ENCODE measurements around the gene PROCA1. TPM values are rescaled to one million over a fixed set of nuclear protein-coding genes. Genes with fewer than 3 reads are reported as not detected.
"Not testable (repeated sequence)": the region's sequence is repeated elsewhere in the genome, so short reads cannot be mapped to it uniquely, and the experiment has no call there.

The PROCA1 gene
- polyA plus RNA-seq, 4 donors = 4.5 to 7.8 (median 7.3) TPM

- DNase-seq (ENCODE audit: low read depth in 4 of 4, low spot score in 3 of 4) = no peak
Observed at GRCh38 chr17:28744104-28744971, 32.6 kb upstream of the PROCA1 start.

GRCh38 chr17:28743243-28744103 lies 31.8 kb upstream of the PROCA1 start, which contains the start of gene TRAF4:
TSS of gene TRAF4 (plus strand) at chr17:28744011. CDS start at chr17:28744113, 102 bp downstream.
- peak in 3 of 4 donors; percentile 46 to 79 (median 76) for DNase-seq (ENCODE audit: low read depth in 4 of 4, low spot score in 3 of 4)

- DNase-seq (ENCODE audit: low read depth in 4 of 4, low spot score in 3 of 4) = no peak
Observed at GRCh38 chr17:28741358-28742349, 30.0 kb upstream of the PROCA1 start.

- DNase-seq (ENCODE audit: low read depth in 4 of 4, low spot score in 3 of 4) = no peak
Observed at GRCh38 chr17:28740406-28741357, 29.0 kb upstream of the PROCA1 start.

- no peak for DNase-seq (ENCODE audit: low read depth in 4 of 4, low spot score in 3 of 4)
Observed at GRCh38 chr17:28738680-28739384, 27.1 kb upstream of the PROCA1 start.

GRCh38 chr17:28737770-28738679 lies 26.3 kb upstream of the PROCA1 start:
- DNase-seq (ENCODE audit: low read depth in 4 of 4, low spot score in 3 of 4) = no peak

- no peak for DNase-seq (ENCODE audit: low read depth in 4 of 4, low spot score in 3 of 4)
Observed at GRCh38 chr17:28737316-28737715, 25.6 kb upstream of the PROCA1 start.

- DNase-seq (ENCODE audit: low read depth in 4 of 4, low spot score in 3 of 4) = not testable (repeated sequence)
Observed at GRCh38 chr17:28735913-28736769, 24.5 kb upstream of the PROCA1 start.

GRCh38 chr17:28735242-28735722 lies 23.6 kb upstream of the PROCA1 start:
- no peak for DNase-seq (ENCODE audit: low read depth in 4 of 4, low spot score in 3 of 4)

GRCh38 chr17:28734712-28735241 lies 23.1 kb upstream of the PROCA1 start:
- no peak for DNase-seq (ENCODE audit: low read depth in 4 of 4, low spot score in 3 of 4)

GRCh38 chr17:28733346-28733745 lies 21.7 kb upstream of the PROCA1 start:
- DNase-seq (ENCODE audit: low read depth in 4 of 4, low spot score in 3 of 4) = no peak

- DNase-seq (ENCODE audit: low read depth in 4 of 4, low spot score in 3 of 4) = no peak
Observed at GRCh38 chr17:28729950-28730330, 18.3 kb upstream of the PROCA1 start.

- peak in 1 of 4 donors; percentile 80 for DNase-seq (ENCODE audit: low read depth in 4 of 4, low spot score in 3 of 4)
Observed at GRCh38 chr17:28728364-28729200, 16.9 kb upstream of the PROCA1 start, which contains the start of gene NEK8. TSS of gene NEK8 (plus strand) at chr17:28728788. CDS start at chr17:28728814, 26 bp downstream.

GRCh38 chr17:28726627-28727491 lies 15.2 kb upstream of the PROCA1 start:
- DNase-seq (ENCODE audit: low read depth in 4 of 4, low spot score in 3 of 4) = peak in 1 of 4 donors; percentile 89

Measured in left renal pelvis (tissue), 4 donors.